ENCODE measurements around the gene TMEM121B. TPM values are rescaled to one million over a fixed set of nuclear protein-coding genes. Genes with fewer than 3 reads are reported as not detected.

Gene TMEM121B
- total RNA-seq, 2 experiments from 2014 or later = 0.13 to 0.14 TPM

DNA sequence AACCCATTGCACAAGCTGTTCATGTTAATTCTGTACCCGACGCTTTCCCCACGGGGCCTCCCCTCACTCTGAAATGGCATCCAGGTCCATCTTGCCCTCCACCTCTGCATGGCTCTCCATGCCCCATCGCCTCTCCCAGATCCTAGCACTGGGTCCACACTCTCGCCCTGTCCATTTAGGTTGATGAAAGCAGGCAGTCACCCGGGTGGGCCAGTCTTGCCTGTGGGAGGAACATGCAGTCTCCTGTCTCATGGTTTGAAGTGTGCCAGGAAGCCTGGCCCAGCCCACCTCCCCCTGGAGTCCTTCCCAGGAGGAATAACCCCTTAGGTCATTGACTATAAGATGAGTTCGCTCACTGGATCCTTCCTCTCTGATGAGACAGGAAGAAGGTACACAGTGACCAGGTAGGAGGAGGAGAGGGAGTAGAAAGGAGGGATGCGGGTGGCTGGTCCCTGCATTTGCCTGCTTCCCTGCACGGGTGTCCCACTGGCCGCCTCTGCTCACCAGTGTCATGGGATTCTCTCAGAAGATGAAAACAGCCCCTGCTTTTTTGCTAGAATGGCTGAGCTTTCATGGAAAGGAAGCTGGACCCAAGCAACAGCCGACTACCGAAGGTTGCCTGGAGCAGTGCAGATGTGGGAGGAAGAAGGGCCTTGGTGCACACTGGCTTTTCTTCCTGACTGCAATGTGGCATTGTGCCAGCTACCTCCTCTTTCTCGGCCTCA is 6.8 kb downstream of the TMEM121B start:
- ATAC-seq (no peak), DNase-seq (no peak)
- no peak overlapping the region for H3K27ac Mint-ChIP-seq
- no peaks in the 10 kb centered on the region for H3K9me3 Mint-ChIP-seq
- POLR2A ChIA-PET = interaction anchor here (1.4 kb wide), 1 partner anchor 27 kb away, joined by 3 read pairs; no protein-coding TSS in a partner anchor
- TF ChIP-seq, protein P1, sequence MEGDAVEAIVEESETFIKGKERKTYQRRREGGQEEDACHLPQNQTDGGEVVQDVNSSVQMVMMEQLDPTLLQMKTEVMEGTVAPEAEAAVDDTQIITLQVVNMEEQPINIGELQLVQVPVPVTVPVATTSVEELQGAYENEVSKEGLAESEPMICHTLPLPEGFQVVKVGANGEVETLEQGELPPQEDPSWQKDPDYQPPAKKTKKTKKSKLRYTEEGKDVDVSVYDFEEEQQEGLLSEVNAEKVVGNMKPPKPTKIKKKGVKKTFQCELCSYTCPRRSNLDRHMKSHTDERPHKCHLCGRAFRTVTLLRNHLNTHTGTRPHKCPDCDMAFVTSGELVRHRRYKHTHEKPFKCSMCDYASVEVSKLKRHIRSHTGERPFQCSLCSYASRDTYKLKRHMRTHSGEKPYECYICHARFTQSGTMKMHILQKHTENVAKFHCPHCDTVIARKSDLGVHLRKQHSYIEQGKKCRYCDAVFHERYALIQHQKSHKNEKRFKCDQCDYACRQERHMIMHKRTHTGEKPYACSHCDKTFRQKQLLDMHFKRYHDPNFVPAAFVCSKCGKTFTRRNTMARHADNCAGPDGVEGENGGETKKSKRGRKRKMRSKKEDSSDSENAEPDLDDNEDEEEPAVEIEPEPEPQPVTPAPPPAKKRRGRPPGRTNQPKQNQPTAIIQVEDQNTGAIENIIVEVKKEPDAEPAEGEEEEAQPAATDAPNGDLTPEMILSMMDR (IDR thresholded peaks at IDR 0.05) = no peak
- no peaks in the 10 kb centered on the region for H3K27me3 Mint-ChIP-seq
- intact Hi-C loops (cut with micrococcal nuclease) = no loop called here
- H3K36me3 Mint-ChIP-seq (ENCODE audit: low read depth) = peaks cover 4% of the 10 kb centered on the region
- H3K4me1 Mint-ChIP-seq (ENCODE audit: low read depth) = peaks cover 55% of the 10 kb centered on the region
- no peak overlapping the region for H3K4me3 Mint-ChIP-seq
- CTCF ChIA-PET = interaction anchor here (1.5 to 2.5 kb wide), 2 partner anchors 40 to 57 kb away, joined by 3 to 9 read pairs; no protein-coding TSS in a partner anchor

DNA sequence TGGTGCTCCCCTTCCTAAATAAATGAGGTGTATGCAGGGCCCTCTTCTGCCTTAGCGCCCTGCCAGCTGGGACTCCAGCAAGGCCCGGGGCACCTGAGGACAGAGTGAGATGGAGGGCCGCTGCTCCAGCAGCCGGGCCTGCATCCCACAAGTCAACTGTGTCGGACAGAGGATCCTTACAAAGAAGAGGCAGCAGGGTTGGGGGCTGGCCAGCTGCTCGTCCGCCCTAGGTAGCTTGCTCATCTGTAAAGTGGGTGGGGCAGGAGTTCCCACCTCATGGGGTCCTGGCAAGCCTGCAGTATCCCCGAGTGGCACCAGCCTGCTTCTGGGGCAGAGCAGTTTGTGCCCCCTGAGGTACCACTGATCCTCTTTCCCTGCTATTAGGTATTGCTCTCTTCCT is 7.6 kb downstream of the TMEM121B start:
- no peak overlapping the region for H3K4me3 Mint-ChIP-seq
- TF ChIP-seq, protein P1 (IDR thresholded peaks at IDR 0.05) = no peak
- H3K36me3 Mint-ChIP-seq (ENCODE audit: low read depth) = peaks cover 5% of the 10 kb centered on the region
- ATAC-seq = no peak
- intact Hi-C loops (cut with micrococcal nuclease) = no loop called here
- ChIA-PET POLR2A (no interaction called here), CTCF (interaction anchor here (1.5 kb wide), 1 partner anchor 39 kb away, joined by 3 read pairs; no protein-coding TSS in a partner anchor)
- DNase-seq = no peak
- H3K4me1 Mint-ChIP-seq (ENCODE audit: low read depth) = peaks cover 48% of the 10 kb centered on the region
- H3K27me3 Mint-ChIP-seq = no peaks in the 10 kb centered on the region
- H3K27ac Mint-ChIP-seq = no peak overlapping the region
- no peaks in the 10 kb centered on the region for H3K9me3 Mint-ChIP-seq

DNA sequence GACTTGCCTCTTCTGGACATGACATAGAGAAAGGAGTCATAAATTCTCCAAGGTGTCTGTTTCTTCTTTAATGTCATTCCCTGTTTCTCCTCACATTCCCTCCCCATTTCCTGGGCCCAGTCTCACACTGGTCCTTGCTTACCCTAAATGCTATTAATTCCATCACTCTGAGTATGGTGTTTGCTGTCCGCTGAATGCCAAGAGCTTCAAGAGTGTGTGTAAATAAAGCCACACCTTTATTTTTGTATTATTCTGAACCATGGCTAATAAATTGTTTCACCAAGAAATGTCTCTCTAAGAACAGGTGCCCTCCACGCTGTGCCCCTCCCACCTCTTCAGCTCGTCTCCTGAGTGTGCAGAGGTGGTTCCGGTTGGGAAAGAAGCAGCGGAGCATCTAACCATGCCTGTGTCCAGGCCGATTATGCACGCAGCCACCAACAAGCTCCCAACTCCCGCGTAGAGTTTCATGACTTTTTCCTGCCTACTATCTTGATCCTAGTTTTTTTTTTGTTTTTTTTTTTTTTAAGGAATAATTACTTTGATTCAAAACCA is 8.6 kb downstream of the TMEM121B start:
- intact Hi-C loops (cut with micrococcal nuclease) = no loop called here
- H3K9me3 Mint-ChIP-seq = no peaks in the 10 kb centered on the region
- ATAC-seq (no peak), DNase-seq (no peak)
- POLR2A ChIA-PET = no interaction called here
- no peak overlapping the region for H3K4me3 Mint-ChIP-seq
- peaks cover 8% of the 10 kb centered on the region for H3K36me3 Mint-ChIP-seq (ENCODE audit: low read depth)
- H3K27me3 Mint-ChIP-seq = no peaks in the 10 kb centered on the region
- peaks cover 41% of the 10 kb centered on the region for H3K4me1 Mint-ChIP-seq (ENCODE audit: low read depth)
- H3K27ac Mint-ChIP-seq = peak overlapping the region; percentile 5
- CTCF ChIA-PET = interaction anchor here (0.6 to 1.5 kb wide), 2 partner anchors 60 to 475 kb away, joined by 3 to 5 read pairs; no protein-coding TSS in a partner anchor
- TF ChIP-seq, protein P1 (IDR thresholded peaks at IDR 0.05) = no peak

DNA sequence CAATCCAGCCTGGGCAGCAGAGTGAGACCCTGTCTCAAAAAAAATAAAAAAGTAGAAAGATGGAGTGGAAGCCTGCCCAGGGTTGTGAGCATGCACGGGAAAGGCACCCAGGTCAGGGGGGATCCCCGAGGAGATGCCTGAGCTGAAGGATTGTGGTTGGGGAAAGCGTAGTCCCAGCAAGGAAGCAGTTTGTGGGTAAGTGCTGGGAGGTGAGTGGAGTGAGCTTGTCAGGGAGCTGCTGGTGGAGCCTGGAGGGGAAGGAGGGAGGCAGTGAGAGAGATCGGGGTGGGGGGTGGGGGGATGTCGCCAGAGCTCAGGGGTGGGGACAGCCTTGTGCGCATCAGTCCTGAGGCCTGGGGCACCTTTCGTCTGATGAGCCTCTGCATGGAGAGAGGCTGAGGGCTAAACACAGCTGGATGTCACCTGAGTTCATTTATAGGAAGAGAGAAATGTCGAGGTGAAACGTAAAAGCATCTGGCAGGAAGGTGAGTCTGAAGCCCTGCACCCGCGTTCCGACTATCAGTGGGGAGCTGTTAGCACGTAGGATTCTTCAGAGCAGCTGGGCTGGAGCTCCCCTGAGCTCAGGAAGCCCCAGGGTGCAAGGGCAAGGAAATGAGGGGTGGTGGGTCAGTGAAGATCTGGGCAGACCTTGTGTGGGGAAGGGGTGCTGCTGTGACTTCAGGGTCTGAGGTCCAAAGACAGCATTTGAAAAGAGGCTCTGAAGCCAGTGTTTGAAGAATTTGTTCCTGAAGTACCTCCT is 10.2 kb downstream of the TMEM121B start:
- intact Hi-C loops (cut with micrococcal nuclease) = no loop called here
- no peaks in the 10 kb centered on the region for H3K9me3 Mint-ChIP-seq
- ChIA-PET CTCF (interaction anchor here (1.5 kb wide), 1 partner anchor 61 kb away, joined by 5 read pairs; no protein-coding TSS in a partner anchor), POLR2A (interaction anchor here (0.6 to 1.5 kb wide), 3 partner anchors 15 to 587 kb away, joined by 3 to 5 read pairs (median 4); no protein-coding TSS in a partner anchor)
- ATAC-seq (no peak), DNase-seq (no peak)
- TF ChIP-seq, protein P1 (IDR thresholded peaks at IDR 0.05) = no peak
- no peaks in the 10 kb centered on the region for H3K27me3 Mint-ChIP-seq
- no peak overlapping the region for H3K27ac Mint-ChIP-seq
- peaks cover 13% of the 10 kb centered on the region for H3K36me3 Mint-ChIP-seq (ENCODE audit: low read depth)
- H3K4me1 Mint-ChIP-seq (ENCODE audit: low read depth) = peaks cover 38% of the 10 kb centered on the region
- no peak overlapping the region for H3K4me3 Mint-ChIP-seq

Measured in activated CD8-positive, alpha-beta T cell treated with anti-CD3 and anti-CD28 coated beads for 36 hours (primary cell).